GM12878 (cell line): ENCODE measurements around the gene ERICH4. TPM values are rescaled to one million over a fixed set of nuclear protein-coding genes. Genes with fewer than 3 reads are reported as not detected.

Source experiments
- ASH2L ChIP-seq: fragments of 300-600, 200-600 bp; sonication (generic); IDR thresholded peaks from 2 replicates; pipeline ENCODE4 v1.6.1; 2017; ENCODE audit warnings: low read depth, mild to moderate bottlenecking, borderline replicate concordance
- CHD2 ChIP-seq: IDR thresholded peaks from 2 replicates; pipeline ENCODE4 v1.6.1; 2011; ENCODE audit warnings: low read depth, low read length, improper control_type of control experiment, borderline replicate concordance
- CREB1 ChIP-seq: IDR thresholded peaks from 2 replicates; pipeline ENCODE4 v1.6.1; 2012; ENCODE audit warnings: low read depth, mild to moderate bottlenecking, inconsistent platforms
- CTCF ChIP-seq, 3 experiments: IDR thresholded peaks in 2 of 3; conservative IDR thresholded peaks in 1 of 3; 2 replicates each; pipeline ENCODE4 v1.5.1; 2011; ENCODE audit warnings: low read depth in 3 of 3, low read length in 3 of 3, mild to moderate bottlenecking in 3 of 3, control low read depth in 2 of 3, moderate library complexity in 2 of 3, inconsistent platforms in 1 of 3, mixed read lengths in 1 of 3; ENCODE audit not compliant: control insufficient read depth in 2 of 3, insufficient read depth in 1 of 3; ENCODE audit errors: extremely low read depth in 1 of 3
- EED ChIP-seq: sonication (generic); IDR thresholded peaks from 2 replicates; pipeline ENCODE4 v1.6.1; 2016; ENCODE audit warnings: antibody characterized with exemption, low read depth
- EGR1 ChIP-seq, 2 experiments: IDR thresholded peaks; 1 replicate in 1 of 2; 2 replicates in 1 of 2; pipeline ENCODE4 v1.6.1; 2011 to 2012; ENCODE audit warnings: low read depth in 2 of 2, low read length in 2 of 2, borderline replicate concordance in 1 of 2, mild to moderate bottlenecking in 1 of 2, moderate library complexity in 1 of 2
- EP300 ChIP-seq, 2 experiments: fragments of 150-350 bp in 1 of 2; IDR thresholded peaks; 2 replicates each; pipeline ENCODE4 v1.6.1; 2011 to 2012; ENCODE audit warnings: low read depth in 2 of 2, low read length in 2 of 2, borderline replicate concordance in 1 of 2, improper control_type of control experiment in 1 of 2, inconsistent platforms in 1 of 2; ENCODE audit not compliant: control insufficient read depth in 1 of 2
- FOS ChIP-seq: IDR thresholded peaks from 3 replicates; pipeline ENCODE4 v1.6.1; 2011; ENCODE audit warnings: borderline replicate concordance; ENCODE audit not compliant: insufficient read length; ENCODE audit errors: extremely low read depth
- GABPA ChIP-seq: IDR thresholded peaks from 2 replicates; pipeline ENCODE4 v1.6.1; 2014; ENCODE audit warnings: antibody characterized with exemption, low read depth, mild to moderate bottlenecking, inconsistent platforms
- IKZF2 ChIP-seq, 2 experiments: fragments of 450-650 bp; IDR thresholded peaks; 2 replicates each; pipeline ENCODE4 v1.6.1; 2017; ENCODE audit warnings: mild to moderate bottlenecking in 2 of 2, moderate library complexity in 2 of 2
- KDM1A ChIP-seq: fragments of 200-600 bp; sonication (generic); IDR thresholded peaks from 2 replicates; pipeline ENCODE4 v1.6.1; 2016; ENCODE audit warnings: borderline replicate concordance
- MEF2B ChIP-seq: fragments of 450-650 bp; IDR thresholded peaks from 2 replicates; pipeline ENCODE4 v1.6.1; 2018; ENCODE audit warnings: mild to moderate bottlenecking, moderate library complexity; ENCODE audit not compliant: partially characterized antibody, poor library complexity, severe bottlenecking
- MTA2 ChIP-seq: fragments of 450-650 bp; IDR thresholded peaks from 2 replicates; pipeline ENCODE4 v1.6.1; 2016; ENCODE audit warnings: low read depth, mild to moderate bottlenecking, moderate library complexity
- NR2F1 ChIP-seq: fragments of 450-650 bp; conservative IDR thresholded peaks from 2 replicates; pipeline ENCODE4 v1.6.1; 2017; ENCODE audit warnings: mild to moderate bottlenecking
- PBX3 ChIP-seq: IDR thresholded peaks from 2 replicates; pipeline ENCODE4 v1.6.1; 2011; ENCODE audit warnings: mild to moderate bottlenecking, low read depth, low read length, moderate library complexity; ENCODE audit not compliant: insufficient replicate concordance
- PML ChIP-seq: IDR thresholded peaks from 2 replicates; pipeline ENCODE4 v1.6.1; 2012; ENCODE audit warnings: low read length, inconsistent platforms
- RAD21 ChIP-seq: IDR thresholded peaks from 2 replicates; pipeline ENCODE4 v1.6.1; 2011; ENCODE audit warnings: mild to moderate bottlenecking, low read depth, low read length, moderate library complexity; ENCODE audit not compliant: insufficient read depth
- SRF ChIP-seq, 2 experiments: IDR thresholded peaks; 2 replicates each; pipeline ENCODE4 v1.6.1; 2011; ENCODE audit warnings: low read depth in 2 of 2, low read length in 2 of 2, mild to moderate bottlenecking in 1 of 2, moderate library complexity in 1 of 2
- TBL1XR1 ChIP-seq: IDR thresholded peaks from 2 replicates; pipeline ENCODE4 v1.6.1; 2012; ENCODE audit warnings: low read depth, low read length, improper control_type of control experiment
- TCF12 ChIP-seq: IDR thresholded peaks from 2 replicates; pipeline ENCODE4 v1.6.1; 2011; ENCODE audit warnings: low read depth, mild to moderate bottlenecking, low read length
- TCF3 ChIP-seq: IDR thresholded peaks from 2 replicates; pipeline ENCODE4 v1.6.1; 2012; ENCODE audit warnings: low read depth, mild to moderate bottlenecking, low read length, borderline replicate concordance; ENCODE audit not compliant: insufficient read depth
- TCF7 ChIP-seq: IDR thresholded peaks from 2 replicates; pipeline ENCODE4 v1.6.1; 2014; ENCODE audit warnings: antibody characterized with exemption, borderline replicate concordance
- polyA plus RNA-seq, 11 experiments: library from polyadenylated mRNA; depleted of rRNA in 4 of 11; unstranded in 6 of 11; stranded (reverse) in 5 of 11; fragments of >200 nt; fragmentation: Nextera tagmentation in 4 of 11; fragmentation: Illumina TruSeq in 1 of 11; extraction: Ambion mirVana in 4 of 11; extraction: Trizol in 1 of 11; gene quantifications; 1 replicate in 1 of 11; 2 replicates in 10 of 11; pipeline versions ENCODE4 v1.2.1 to v1.2.3, GENCODE V29; 2011 to 2016; ENCODE audit warnings: inconsistent platforms in 2 of 11, missing spikeins in 2 of 11, low read depth in 1 of 11
- total RNA-seq, 4 experiments: library from RNA; depleted of rRNA in 3 of 4; stranded (reverse); fragments of >200 nt in 3 of 4; fragmentation: Illumina TruSeq in 1 of 4; extraction: Trizol in 1 of 4; gene quantifications; 2 replicates each; pipeline versions ENCODE4 v1.2.1 to v1.2.3, GENCODE V29; 2013 to 2021
- TF ChIP-seq, protein P1 (sequence below): fragments of 450-650 bp; IDR thresholded peaks from 2 replicates; pipeline ENCODE4 v1.6.1; 2014; ENCODE audit warnings: mild to moderate bottlenecking
- TF ChIP-seq, protein P2 (sequence below): fragments of 450-650 bp; IDR thresholded peaks from 2 replicates; pipeline ENCODE4 v1.6.1; 2017; ENCODE audit warnings: low read depth, mild to moderate bottlenecking, moderate library complexity

Gene ERICH4
- total and polyA plus RNA-seq, 10 of the 15 experiments (the other 5 are each of a cell fraction or from before 2014, with no cell fraction given), result not detected

- TF ChIP-seq CTCF (IDR thresholded peaks at IDR 0.05 in 2 of 3, conservative IDR thresholded peaks at IDR 0.05 in 1 of 3; ENCODE audit: control insufficient read depth in 2 of 3, extremely low read depth in 1 of 3, insufficient read depth in 1 of 3, low read depth in 3 of 3, low read length in 3 of 3) (peak; percentile 62 to 78 (median 69)), CHD2 (peak; percentile 49; the same call in 1 of the 2 replicates), MEF2B (no peak), PML (peak; percentile 97), TBL1XR1 (no peak), MTA2 (no peak), ASH2L (peak; percentile 60; the same call in 1 of the 2 replicates), NR2F1 (0 out of 2 replicates have a peak, but pooled peaks have one; percentile 21), TCF3 (no peak), GABPA (peak; percentile 86), KDM1A (no peak), PBX3 (no peak), FOS (no peak), TCF12 (0 out of 2 replicates have a peak, but pooled peaks have one; percentile 30), RAD21 (peak; percentile 41), EED (0 out of 2 replicates have a peak, but pooled peaks have one; percentile 38), TCF7 (no peak), EGR1 (IDR thresholded peaks at IDR 0.05; ENCODE audit: borderline replicate concordance in 1 of 2, low read depth in 2 of 2, low read length in 2 of 2) (peak in 1 of 2 experiments; percentile 24; a peak in 1 of 3 replicates), EP300 (IDR thresholded peaks at IDR 0.05; ENCODE audit: borderline replicate concordance in 1 of 2, control insufficient read depth in 1 of 2, low read depth in 2 of 2, low read length in 2 of 2) (no peak), IKZF2 (IDR thresholded peaks at IDR 0.05) (peak; percentile 29 to 55), SRF (IDR thresholded peaks at IDR 0.05; ENCODE audit: low read depth in 2 of 2, low read length in 2 of 2) (no peak), CREB1 (peak; percentile 80)
- TF ChIP-seq, protein P1, sequence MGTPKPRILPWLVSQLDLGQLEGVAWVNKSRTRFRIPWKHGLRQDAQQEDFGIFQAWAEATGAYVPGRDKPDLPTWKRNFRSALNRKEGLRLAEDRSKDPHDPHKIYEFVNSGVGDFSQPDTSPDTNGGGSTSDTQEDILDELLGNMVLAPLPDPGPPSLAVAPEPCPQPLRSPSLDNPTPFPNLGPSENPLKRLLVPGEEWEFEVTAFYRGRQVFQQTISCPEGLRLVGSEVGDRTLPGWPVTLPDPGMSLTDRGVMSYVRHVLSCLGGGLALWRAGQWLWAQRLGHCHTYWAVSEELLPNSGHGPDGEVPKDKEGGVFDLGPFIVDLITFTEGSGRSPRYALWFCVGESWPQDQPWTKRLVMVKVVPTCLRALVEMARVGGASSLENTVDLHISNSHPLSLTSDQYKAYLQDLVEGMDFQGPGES, result 0 out of 2 replicates have a peak, but pooled peaks have one; percentile 4
- TF ChIP-seq, protein P2, sequence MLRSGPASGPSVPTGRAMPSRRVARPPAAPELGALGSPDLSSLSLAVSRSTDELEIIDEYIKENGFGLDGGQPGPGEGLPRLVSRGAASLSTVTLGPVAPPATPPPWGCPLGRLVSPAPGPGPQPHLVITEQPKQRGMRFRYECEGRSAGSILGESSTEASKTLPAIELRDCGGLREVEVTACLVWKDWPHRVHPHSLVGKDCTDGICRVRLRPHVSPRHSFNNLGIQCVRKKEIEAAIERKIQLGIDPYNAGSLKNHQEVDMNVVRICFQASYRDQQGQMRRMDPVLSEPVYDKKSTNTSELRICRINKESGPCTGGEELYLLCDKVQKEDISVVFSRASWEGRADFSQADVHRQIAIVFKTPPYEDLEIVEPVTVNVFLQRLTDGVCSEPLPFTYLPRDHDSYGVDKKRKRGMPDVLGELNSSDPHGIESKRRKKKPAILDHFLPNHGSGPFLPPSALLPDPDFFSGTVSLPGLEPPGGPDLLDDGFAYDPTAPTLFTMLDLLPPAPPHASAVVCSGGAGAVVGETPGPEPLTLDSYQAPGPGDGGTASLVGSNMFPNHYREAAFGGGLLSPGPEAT, result peak; percentile 98
Observed at GRCh38 chr19:41439441-41440222, 3.3 kb upstream of the ERICH4 start, which contains the start of gene DMAC2 (continued).
